SK-N-SH (cell line): ENCODE results near the gene PRDM10.

Experiments used
- CHD2 ChIP-seq: fragments of 150-350 bp; IDR thresholded peaks from 2 replicates; pipeline ENCODE4 v1.6.1; 2018; ENCODE audit warnings: low read length; ENCODE audit not compliant: partially characterized antibody
- CTCF ChIP-seq: fragments of 200-600 bp; sonication (generic); IDR thresholded peaks from 2 replicates; pipeline ENCODE4 v1.6.1; 2017; ENCODE audit warnings: antibody characterized with exemption, mild to moderate bottlenecking, moderate library complexity
- EP300 ChIP-seq, 2 experiments: IDR thresholded peaks; 2 replicates each; pipeline versions ENCODE4 v1.4.0 to v1.6.1; 2012; ENCODE audit warnings: borderline replicate concordance in 1 of 2, low read depth in 1 of 2, low read length in 1 of 2
- EZH2phosphoT487 ChIP-seq: fragments of 200-600 bp; sonication (generic); IDR thresholded peaks from 2 replicates; pipeline ENCODE4 v1.6.1; 2017; ENCODE audit warnings: low read depth, mixed run types, mild to moderate bottlenecking, antibody characterized with exemption, moderate library complexity, borderline replicate concordance
- JUND ChIP-seq: IDR thresholded peaks from 2 replicates; pipeline ENCODE4 v1.4.0; 2012
- PBX3 ChIP-seq: IDR thresholded peaks from 2 replicates; pipeline ENCODE4; 2012
- POLR2AphosphoS5 ChIP-seq: IDR thresholded peaks from 2 replicates; pipeline ENCODE4 v1.6.1; 2012; ENCODE audit warnings: low read depth, low read length
- RFX5 ChIP-seq: IDR thresholded peaks from 2 replicates; pipeline ENCODE4 v1.6.1; 2012; ENCODE audit warnings: mild to moderate bottlenecking, improper control_type of control experiment, low read length
- SIN3A ChIP-seq: IDR thresholded peaks from 2 replicates; pipeline ENCODE4 v1.6.1; 2012; ENCODE audit warnings: low read depth, mild to moderate bottlenecking, low read length, moderate library complexity, borderline replicate concordance

- TF ChIP-seq CHD2 (no peak), CTCF (no peak), PBX3 (no peak), EP300 (IDR thresholded peaks at IDR 0.05; ENCODE audit: borderline replicate concordance in 1 of 2, low read depth in 1 of 2, low read length in 1 of 2) (no peak), RFX5 (no peak), POLR2AphosphoS5 (no peak), EZH2phosphoT487 (no peak), JUND (no peak), SIN3A (no peak)
Measured at GRCh38 chr11:129866311-129866710, 136.3 kb downstream of the PRDM10 start.
